IPS-NIHi7 (cell line): ENCODE measurements around the gene GPRC5A.

ENCODE experiments used
- DNase-seq: peaks from one replicate; pipeline ENCODE4 v3.0.0; 2012; ENCODE audit warnings: mixed read lengths; ENCODE audit errors: extremely low spot score

Gene GPRC5A

GRCh38 chr12:12909228-12909994 is 18.0 kb downstream of the GPRC5A start:
- no peak for DNase-seq

GRCh38 chr12:12909995-12910420 is 18.6 kb downstream of the GPRC5A start:
- no peak for DNase-seq

GRCh38 chr12:12912711-12913110 is 21.3 kb downstream of the GPRC5A start:
- DNase-seq, result no peak

- peak; percentile 51 for DNase-seq
These were observed 24.3 kb downstream of the GPRC5A start for GRCh38 chr12:12915656-12916055.

- DNase-seq, result peak; percentile 84
These were observed 25.0 kb downstream of the GPRC5A start for GRCh38 chr12:12916135-12916944.

GRCh38 chr12:12917517-12917916 is 26.2 kb downstream of the GPRC5A start:
- no peak for DNase-seq

GRCh38 chr12:12918781-12919389 is 27.5 kb downstream of the GPRC5A start:
- no peak for DNase-seq

GRCh38 chr12:12919666-12920435 is 28.5 kb downstream of the GPRC5A start:
- no peak for DNase-seq

GRCh38 chr12:12922191-12922616 is 30.8 kb downstream of the GPRC5A start:
- no peak for DNase-seq

- DNase-seq, result no peak
These were observed 31.6 kb downstream of the GPRC5A start for GRCh38 chr12:12922978-12923377.

GRCh38 chr12:12924169-12924568 is 32.8 kb downstream of the GPRC5A start:
- DNase-seq, result no peak

- no peak for DNase-seq
These were observed 34.0 kb downstream of the GPRC5A start for GRCh38 chr12:12925388-12925787.

- no peak for DNase-seq
These were observed 35.3 kb downstream of the GPRC5A start for GRCh38 chr12:12926571-12927071.

GRCh38 chr12:12927211-12928079 is 36.1 kb downstream of the GPRC5A start:
- no peak for DNase-seq

- DNase-seq, result no peak
These were observed 38.3 kb downstream of the GPRC5A start for GRCh38 chr12:12929696-12930095.

- no peak for DNase-seq
These were observed 39.4 kb downstream of the GPRC5A start for GRCh38 chr12:12930633-12931219.

GRCh38 chr12:12933742-12934141 is 42.4 kb downstream of the GPRC5A start:
- DNase-seq, result no peak

GRCh38 chr12:12934556-12934955 is 43.2 kb downstream of the GPRC5A start:
- DNase-seq, result no peak

- DNase-seq, result no peak
These were observed 45.7 kb downstream of the GPRC5A start for GRCh38 chr12:12936983-12937491.

GRCh38 chr12:12938541-12938940 is 47.2 kb downstream of the GPRC5A start:
- DNase-seq, result no peak
